Gastrocnemius medialis (tissue), 4 donors: ENCODE data around the gene CUEDC2.

Experiments
- CTCF ChIP-seq, 5 experiments: fragments of 450-650 bp in 3 of 5; fragments of 200-600 bp in 2 of 5; sonication (generic) in 2 of 5; IDR thresholded peaks in 4 of 5; conservative IDR thresholded peaks in 1 of 5; 1 replicate in 4 of 5; 2 replicates in 1 of 5; pipeline ENCODE4 v1.5.1; 2016 to 2019; ENCODE audit warnings: antibody characterized with exemption in 5 of 5, mild to moderate bottlenecking in 3 of 5, moderate library complexity in 3 of 5
- POLR2A ChIP-seq, 2 donors: fragments of 450-650 bp; IDR thresholded peaks; one replicate each; pipeline ENCODE4 v1.6.1; 2017; ENCODE audit warnings: antibody characterized with exemption in 2 of 2, mild to moderate bottlenecking in 2 of 2, moderate library complexity in 2 of 2

DNA sequence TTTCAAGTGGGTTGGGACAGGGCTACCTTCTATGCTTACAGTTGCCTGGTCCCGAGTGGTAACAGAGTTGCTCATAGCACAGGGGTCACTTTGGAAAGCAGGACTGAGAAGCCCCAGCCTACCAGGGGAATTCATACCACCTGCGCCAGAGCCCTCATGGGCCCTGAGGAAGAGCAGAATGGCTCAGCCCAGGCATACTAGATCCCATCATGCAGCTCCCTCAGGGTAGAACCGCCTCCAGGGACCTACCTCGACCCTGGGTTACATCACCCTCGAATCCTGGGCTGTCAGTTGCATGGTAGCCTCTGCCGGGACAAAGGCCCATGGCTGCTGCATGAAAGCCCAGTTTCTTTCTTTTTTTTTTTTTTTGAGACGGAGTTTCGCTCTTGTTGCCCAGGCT is 2.9 kb downstream of the CUEDC2 start:
- TF ChIP-seq CTCF (IDR thresholded peaks at IDR 0.05 in 4 of 5, conservative IDR thresholded peaks at IDR 0.05 in 1 of 5): no peak
- no peak for TF ChIP-seq POLR2A (IDR thresholded peaks at IDR 0.05)
